K562 (cell line): ENCODE results near the gene FBXO10. TPM values are rescaled to one million over a fixed set of nuclear protein-coding genes. Genes with fewer than 3 reads are reported as not detected.

ENCODE experiments used
- CBX5 ChIP-seq: IDR thresholded peaks from 2 replicates; pipeline ENCODE4 v1.6.1; 2014; ENCODE audit warnings: low read depth, borderline replicate concordance
- CHD4 ChIP-seq: fragments of 200-600 bp; sonication (generic); IDR thresholded peaks from 3 replicates; pipeline ENCODE4 v1.6.1; 2012; ENCODE audit warnings: low read depth, mild to moderate bottlenecking, mixed read lengths, low read length, inconsistent platforms; ENCODE audit not compliant: insufficient read depth, insufficient replicate concordance, poor library complexity, severe bottlenecking
- GTF2E2 ChIP-seq: fragments of 200-800 bp; sonication (Bioruptor generic); IDR thresholded peaks from 2 replicates; pipeline ENCODE4 v1.6.1; 2016; ENCODE audit warnings: missing genetic modification characterization, missing compliant biosample characterization
- HEY1 ChIP-seq: fragments of 250-450 bp; sonication (Bioruptor Pico); IDR thresholded peaks from 2 replicates; pipeline ENCODE4 v1.5.0; 2020; ENCODE audit warnings: mild to moderate bottlenecking, moderate library complexity, borderline replicate concordance
- KDM4B ChIP-seq, 2 experiments: fragments of 450-650 bp in 1 of 2; sonication (generic) in 1 of 2; IDR thresholded peaks; 2 replicates each; pipeline ENCODE4 v1.6.1; 2016 to 2017; ENCODE audit warnings: borderline replicate concordance in 2 of 2, antibody characterized with exemption in 1 of 2, low read depth in 1 of 2, mild to moderate bottlenecking in 1 of 2
- L3MBTL2 ChIP-seq: fragments of 450-650 bp; IDR thresholded peaks from 2 replicates; pipeline ENCODE4 v1.6.1; 2016; ENCODE audit warnings: mild to moderate bottlenecking, moderate library complexity
- MCM2 ChIP-seq: fragments of 450-650 bp; IDR thresholded peaks from 2 replicates; pipeline ENCODE4 v1.6.1; 2017; ENCODE audit warnings: low read depth, mild to moderate bottlenecking
- MEIS2 ChIP-seq: fragments of 450-650 bp; IDR thresholded peaks from 2 replicates; pipeline ENCODE4 v1.6.1; 2014; ENCODE audit warnings: mild to moderate bottlenecking; ENCODE audit not compliant: partially characterized antibody
- MYBL2 ChIP-seq, 2 experiments: fragments of 450-650 bp in 1 of 2; sonication (generic) in 1 of 2; formaldehyde crosslinking in 1 of 2; IDR thresholded peaks; 2 replicates each; pipeline versions ENCODE4 v1.6.1 to v1.8.1; 2017 to 2022; ENCODE audit warnings: borderline replicate concordance in 1 of 2, inconsistent platforms in 1 of 2, low read depth in 1 of 2, mild to moderate bottlenecking in 1 of 2, missing genetic modification reagents in 1 of 2, moderate library complexity in 1 of 2
- NBN ChIP-seq: fragments of 450-650 bp; IDR thresholded peaks from 2 replicates; pipeline ENCODE4 v1.6.1; 2016; ENCODE audit warnings: low read depth, mild to moderate bottlenecking
- NEUROD1 ChIP-seq: fragments of 150-350 bp; IDR thresholded peaks from 2 replicates; pipeline ENCODE4 v1.6.1; 2014; ENCODE audit warnings: borderline replicate concordance, low read length, low read depth; ENCODE audit not compliant: partially characterized antibody
- POLR2AphosphoS2 ChIP-seq: IDR thresholded peaks from 2 replicates; pipeline ENCODE4 v1.6.1; 2012; ENCODE audit warnings: low read length, improper control_type of control experiment
- POLR2H ChIP-seq: IDR thresholded peaks from 2 replicates; pipeline ENCODE4 v1.6.1; 2016; ENCODE audit warnings: missing genetic modification characterization, low read depth, mild to moderate bottlenecking, control low read depth, missing compliant biosample characterization, moderate library complexity
- SRSF1 ChIP-seq: fragments of 200-400 bp; formaldehyde crosslinking; IDR thresholded peaks from 2 replicates; pipeline ENCODE4 v1.6.1; 2017; ENCODE audit warnings: mild to moderate bottlenecking, low read depth, low read length, moderate library complexity
- TCF3 ChIP-seq: sonication (generic); formaldehyde crosslinking; IDR thresholded peaks from 2 replicates; pipeline ENCODE4 v1.4.0; 2020; ENCODE audit warnings: mild to moderate bottlenecking, missing genetic modification reagents
- USF1 ChIP-seq: sonication (generic); formaldehyde crosslinking; IDR thresholded peaks from 2 replicates; pipeline ENCODE4 v1.9.0; 2022; ENCODE audit warnings: mild to moderate bottlenecking, missing genetic modification reagents
- XRCC3 ChIP-seq: fragments of 450-650 bp; IDR thresholded peaks from 2 replicates; pipeline ENCODE4 v1.6.1; 2017; ENCODE audit warnings: mild to moderate bottlenecking, moderate library complexity
- ZBTB12 ChIP-seq: fragments of 250-450 bp; sonication (Bioruptor Pico); IDR thresholded peaks from 2 replicates; pipeline ENCODE4 v1.4.0; 2020
- ZMIZ1 ChIP-seq, 2 experiments: fragments of 150-350 bp in 1 of 2; IDR thresholded peaks; 2 replicates each; pipeline ENCODE4 v1.6.1; 2012 to 2016; ENCODE audit warnings: low read depth in 2 of 2, low read length in 2 of 2, mild to moderate bottlenecking in 1 of 2, moderate library complexity in 1 of 2
- ZNF239 ChIP-seq: fragments of 250-450 bp; sonication (Bioruptor Pico); IDR thresholded peaks from 2 replicates; pipeline ENCODE4 v1.4.0; 2020; ENCODE audit warnings: mild to moderate bottlenecking
- ZNF354B ChIP-seq: fragments of 250-450 bp; sonication (Bioruptor Pico); IDR thresholded peaks from 2 replicates; pipeline ENCODE4 v1.4.0; 2020
- ZNF766 ChIP-seq: fragments of 200-800 bp; sonication (Bioruptor generic); conservative IDR thresholded peaks from 2 replicates; pipeline ENCODE4 v1.6.1; 2016; ENCODE audit warnings: missing genetic modification characterization, missing compliant biosample characterization
- ZNF77 ChIP-seq: fragments of 250-450 bp; sonication (Bioruptor Pico); IDR thresholded peaks from 2 replicates; pipeline ENCODE4 v1.5.0; 2020
- ZSCAN29 ChIP-seq: fragments of 450-650 bp; IDR thresholded peaks from 2 replicates; pipeline ENCODE4 v1.6.1; 2017
- polyA plus RNA-seq, 8 experiments: library from polyadenylated mRNA; depleted of rRNA in 4 of 8; stranded (reverse) in 5 of 8; unstranded in 3 of 8; fragments of >200 nt; fragmentation: Nextera tagmentation in 2 of 8; fragmentation: Illumina TruSeq in 1 of 8; extraction: Ambion mirVana in 2 of 8; extraction: Trizol in 1 of 8; gene quantifications; 2 replicates each; pipeline versions ENCODE4 v1.2.1 to v1.2.3, GENCODE V29; 2011 to 2014; ENCODE audit warnings: inconsistent platforms in 1 of 8, missing spikeins in 1 of 8
- total RNA-seq, 7 experiments: library from RNA; depleted of rRNA in 6 of 7; stranded (reverse); fragments of >200 nt in 6 of 7; fragmentation: Illumina TruSeq in 2 of 7; extraction: Trizol in 2 of 7; gene quantifications; 2 replicates each; pipeline versions ENCODE4 v1.2.1 to v1.2.3, GENCODE V29; 2011 to 2021; ENCODE audit warnings: low replicate concordance in 1 of 7

Gene FBXO10
- total and polyA plus RNA-seq, 9 of the 15 experiments (the other 6 are each of a cell fraction or from before 2014, with no cell fraction given): 0.84 to 9.9 (median 6.0) TPM

GRCh38 chr9:37466037-37466709 is 110.0 kb downstream of the FBXO10 start (continued):
- TF ChIP-seq ZNF354B (CRISPR knock-in tag) (no peak), GTF2E2 (tag) (no peak; the same call in 1 of the 2 replicates), MCM2 (no peak), ZBTB12 (CRISPR knock-in tag) (no peak), L3MBTL2 (peak; percentile 54), POLR2AphosphoS2 (no peak), CBX5 (no peak), KDM4B (IDR thresholded peaks at IDR 0.05; ENCODE audit: borderline replicate concordance in 2 of 2, low read depth in 1 of 2) (no peak; a peak in 1 of 4 replicates), MYBL2 (IDR thresholded peaks at IDR 0.05; ENCODE audit: low read depth) (no peak), MYBL2 (CRISPR knock-in tag; IDR thresholded peaks at IDR 0.05; ENCODE audit: borderline replicate concordance) (no peak), ZSCAN29 (no peak), NEUROD1 (no peak), NBN (0 out of 2 replicates have a peak, but pooled peaks have one; percentile 57), ZNF239 (CRISPR knock-in tag) (no peak), TCF3 (CRISPR knock-in tag) (no peak), POLR2H (tag) (no peak), ZNF766 (peak; percentile 50; the same call in 1 of the 2 replicates), SRSF1 (0 out of 2 replicates have a peak, but pooled peaks have one; percentile 43), ZNF77 (CRISPR knock-in tag) (no peak), USF1 (CRISPR knock-in tag) (no peak), CHD4 (no peak), MEIS2 (no peak), ZMIZ1 (IDR thresholded peaks at IDR 0.05; ENCODE audit: low read depth in 2 of 2, low read length in 2 of 2) (0 out of 4 replicates have a peak, but pooled peaks of 1 of the 2 experiments have one; percentile 7), HEY1 (CRISPR knock-in tag) (no peak), XRCC3 (no peak)
